ENCODE results near the gene MCTP1. TPM values are rescaled to one million over a fixed set of nuclear protein-coding genes. Genes with fewer than 3 reads are reported as not detected.

The MCTP1 gene
- total and polyA plus RNA-seq, 2 of the 8 experiments (the other 6 are each of a cell fraction or from before 2014, with no cell fraction given), result 0.56 to 3.4 TPM

GRCh38 chr5:94709277-94709676, 575.6 kb downstream of the MCTP1 start:
- H3K4me3 ChIP-seq (ENCODE audit: extremely low read depth in 1 of 4, insufficient read depth in 2 of 4, low read depth in 3 of 4, low read length in 4 of 4), result no peak overlapping the region
- no peak overlapping the region for H2BK12ac ChIP-seq (ENCODE audit: low read depth, low read length)
- H3K23me2 ChIP-seq (ENCODE audit: low read depth, low read length), result no peaks in the 10 kb centered on the region
- ChIA-PET POLR2A (ENCODE audit: partially characterized antibody) (no interaction called here), CTCF (ENCODE audit: partially characterized antibody) (interaction anchor here (1.2 to 1.5 kb wide), 2 partner anchors 16 to 141 kb away, joined by 4 to 5 read pairs; no protein-coding TSS in a partner anchor)
- no peak for FAIRE-seq
- no peaks in the 10 kb centered on the region; a peak in 1 of 8 replicates for H3K36me3 ChIP-seq (ENCODE audit: control insufficient read depth in 2 of 4, insufficient read depth in 4 of 4, low read length in 3 of 4)
- H2BK20ac ChIP-seq (ENCODE audit: low read length), result no peak overlapping the region
- no peak overlapping the region for H3K18ac ChIP-seq (ENCODE audit: extremely low read depth, low read length)
- no peak overlapping the region for H3K9ac ChIP-seq (replicated peaks in 1 of 4; ENCODE audit: extremely low read depth in 1 of 4, low read depth in 3 of 4, low read length in 3 of 4)
- no peak overlapping the region for H2AK5ac ChIP-seq (ENCODE audit: low read depth, low read length)
- no peaks in the 10 kb centered on the region for H3K79me1 ChIP-seq (ENCODE audit: low read depth, low read length)
- H3K4me2 ChIP-seq (ENCODE audit: insufficient read depth in 1 of 2, low read depth in 2 of 2, low read length in 2 of 2), result no peak overlapping the region
- no peaks in the 10 kb centered on the region for H3K79me2 ChIP-seq (ENCODE audit: control insufficient read depth in 1 of 2, insufficient read depth in 2 of 2, low read length in 2 of 2)
- H4K8ac ChIP-seq (ENCODE audit: extremely low read depth, insufficient read depth, low read length), result no peak overlapping the region
- H2BK120ac ChIP-seq (replicated peaks; ENCODE audit: low read depth, low read length), result no peak overlapping the region
- 87% methylated on average over 1 of the region's 1 CpG; no CpG with 5 or more reads in 1 of the 2 experiments for WGBS, 2 experiments (ENCODE audit: extremely low coverage in 1 of 2, insufficient coverage in 1 of 2, insufficient read length in 1 of 2, insufficient replicate concordance in 2 of 2, low coverage in 1 of 2, low lambda C conversion rate in 2 of 2, missing lambda C conversion rate in 1 of 2)
- no peak overlapping the region for H3K56ac ChIP-seq (replicated peaks; ENCODE audit: insufficient read length, low read depth, low read length)
- no peak overlapping the region for H4K5ac ChIP-seq (ENCODE audit: insufficient read length, low read depth, low read length)
- DNase-seq (ENCODE audit: low read depth in 1 of 2, low spot score in 2 of 2), result no peak
- H3K4ac ChIP-seq (replicated peaks; ENCODE audit: insufficient read length, low read depth, low read length), result no peak overlapping the region
- no peak overlapping the region for H3K27ac ChIP-seq (ENCODE audit: low read depth, low read length)
- no peak overlapping the region for H2BK15ac ChIP-seq (ENCODE audit: low read length)
- no peak overlapping the region for H4K91ac ChIP-seq (replicated peaks; ENCODE audit: insufficient read length, low read length)
- H3K23ac ChIP-seq (ENCODE audit: insufficient read length), result no peak overlapping the region
- no peak overlapping the region for H3K14ac ChIP-seq (ENCODE audit: insufficient read length)
- no peak overlapping the region for H2AFZ ChIP-seq (ENCODE audit: low read length)
- H3K27me3 ChIP-seq (replicated peaks in 1 of 4; ENCODE audit: control insufficient read depth in 3 of 4, extremely low read depth in 1 of 4, insufficient read depth in 3 of 4, low read length in 3 of 4), result no peaks in the 10 kb centered on the region
- peaks cover 0 to 3% (median 0%) of the 10 kb centered on the region in 4 experiments; a peak in 2 of 7 replicates for H3K4me1 ChIP-seq (replicated peaks in 1 of 4; ENCODE audit: control insufficient read depth in 3 of 4, insufficient read depth in 4 of 4, low read length in 3 of 4)
- no peaks in the 10 kb centered on the region for H4K20me1 ChIP-seq (replicated peaks in 1 of 2; ENCODE audit: control insufficient read depth in 1 of 2, insufficient read depth in 2 of 2, low read length in 2 of 2)
- H3K9me3 ChIP-seq (ENCODE audit: insufficient read depth in 2 of 2, low read depth in 1 of 2, low read length in 1 of 2), result no peaks in the 10 kb centered on the region
- H2BK5ac ChIP-seq (ENCODE audit: low read depth, low read length), result no peak overlapping the region
- no peak for TF ChIP-seq HDAC2 (IDR thresholded peaks at IDR 0.05; ENCODE audit: borderline replicate concordance in 1 of 2, low read depth in 2 of 2, low read length in 2 of 2)
- no peak for TF ChIP-seq SP2 (IDR thresholded peaks at IDR 0.05; ENCODE audit: low read length)
- TF ChIP-seq RAD21 (IDR thresholded peaks at IDR 0.05 in 1 of 2, conservative IDR thresholded peaks at IDR 0.05 in 1 of 2; ENCODE audit: low read depth in 2 of 2, low read length in 2 of 2), result no peak
- TF ChIP-seq ATF3 (IDR thresholded peaks at IDR 0.05; ENCODE audit: insufficient read depth, low read depth, low read length), result no peak
- no peak for TF ChIP-seq RFX5 (IDR thresholded peaks at IDR 0.05; ENCODE audit: borderline replicate concordance, low read depth, low read length)
- TF ChIP-seq BCL11A (IDR thresholded peaks at IDR 0.05; ENCODE audit: low read depth in 2 of 2, low read length in 2 of 2), result no peak
- TF ChIP-seq SIX5 (IDR thresholded peaks at IDR 0.05; ENCODE audit: low read depth, low read length), result no peak
- no peak for TF ChIP-seq RXRA (IDR thresholded peaks at IDR 0.05; ENCODE audit: insufficient read depth, low read depth, low read length)
- TF ChIP-seq KDM5A (IDR thresholded peaks at IDR 0.05; ENCODE audit: low read length), result no peak
- TF ChIP-seq E2F6 (IDR thresholded peaks at IDR 0.05), result no peak
- no peak for TF ChIP-seq TCF12 (IDR thresholded peaks at IDR 0.05; ENCODE audit: low read depth, low read length)
- no peak for TF ChIP-seq TBP (IDR thresholded peaks at IDR 0.05; ENCODE audit: low read depth, low read length)

Measured in H1 (cell line).